ENCODE measurements around the gene BYSL.

Gene BYSL, protein sequence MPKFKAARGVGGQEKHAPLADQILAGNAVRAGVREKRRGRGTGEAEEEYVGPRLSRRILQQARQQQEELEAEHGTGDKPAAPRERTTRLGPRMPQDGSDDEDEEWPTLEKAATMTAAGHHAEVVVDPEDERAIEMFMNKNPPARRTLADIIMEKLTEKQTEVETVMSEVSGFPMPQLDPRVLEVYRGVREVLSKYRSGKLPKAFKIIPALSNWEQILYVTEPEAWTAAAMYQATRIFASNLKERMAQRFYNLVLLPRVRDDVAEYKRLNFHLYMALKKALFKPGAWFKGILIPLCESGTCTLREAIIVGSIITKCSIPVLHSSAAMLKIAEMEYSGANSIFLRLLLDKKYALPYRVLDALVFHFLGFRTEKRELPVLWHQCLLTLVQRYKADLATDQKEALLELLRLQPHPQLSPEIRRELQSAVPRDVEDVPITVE
- total RNA-seq: 2.5 to 76.0 (median 12.6) reads per million in 9 experiments

GRCh38 chr6:41920921-41921711 lies at the start of gene BYSL, which contains the start of gene MED20:
Gene BYSL, plus strand, starts transcription at chr6:41921499. Its CDS starts 64 bp downstream, at chr6:41921563.
Gene MED20, minus strand, starts transcription at chr6:41921139. Its CDS starts 121 bp downstream, at chr6:41921018.
- peak within 1 kb of the TSS; percentile 95 to 98 for H3K27ac Mint-ChIP-seq
- no peaks in the 10 kb centered on the region for H3K9me3 Mint-ChIP-seq
- H3K4me1 Mint-ChIP-seq (ENCODE audit: low read depth in 2 of 2): peaks cover 41 to 47% of the 10 kb centered on the region in 2 donors
- DNase-seq: peak; percentile 93 to 96 (median 94)
- peak within 1 kb of the TSS; percentile 97 to 98 for H3K4me3 Mint-ChIP-seq
- H3K27me3 Mint-ChIP-seq: no peaks in the 10 kb centered on the region
- H3K36me3 Mint-ChIP-seq (ENCODE audit: insufficient read depth): peaks cover 31% of the 10 kb centered on the region
- ATAC-seq (replicated peaks): peak; percentile 95

DNA sequence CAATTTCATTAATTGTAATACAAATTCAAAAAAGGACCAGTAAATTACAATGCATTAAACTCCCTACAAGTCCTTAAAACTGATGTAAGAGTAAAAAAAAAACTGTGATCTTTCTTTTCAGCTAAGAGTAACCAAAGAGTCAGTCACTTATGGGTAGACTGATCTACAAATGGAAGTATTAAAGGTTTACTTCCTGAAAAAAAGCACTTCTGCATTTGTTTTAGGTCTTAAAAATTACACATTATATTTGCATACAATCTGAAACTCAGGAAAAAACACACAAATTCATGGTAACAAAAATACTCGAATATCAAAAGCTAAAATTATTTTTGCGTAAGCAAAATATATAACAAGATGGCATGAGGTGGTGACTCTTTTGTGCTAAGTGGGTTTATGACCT lies 49.6 kb upstream of the BYSL start:
- Mint-ChIP-seq H3K4me3 (no peak overlapping the region), H3K4me1 (ENCODE audit: low read depth in 2 of 2) (no peaks in the 10 kb centered on the region), H3K36me3 (ENCODE audit: insufficient read depth) (no peaks in the 10 kb centered on the region), H3K27me3 (no peaks in the 10 kb centered on the region), H3K9me3 (no peaks in the 10 kb centered on the region), H3K27ac (no peak overlapping the region)
- ATAC-seq (replicated peaks) (no peak), DNase-seq (no peak)

GRCh38 chr6:41872147-41872546 lies 49.2 kb upstream of the BYSL start:
- H3K36me3 Mint-ChIP-seq (ENCODE audit: insufficient read depth): no peaks in the 10 kb centered on the region
- H3K27me3 Mint-ChIP-seq: no peaks in the 10 kb centered on the region
- no peak overlapping the region for H3K4me3 Mint-ChIP-seq
- no peak overlapping the region for H3K27ac Mint-ChIP-seq
- no peaks in the 10 kb centered on the region for H3K9me3 Mint-ChIP-seq
- DNase-seq: no peak
- H3K4me1 Mint-ChIP-seq (ENCODE audit: low read depth in 2 of 2): no peaks in the 10 kb centered on the region
- ATAC-seq (replicated peaks): no peak

DNA sequence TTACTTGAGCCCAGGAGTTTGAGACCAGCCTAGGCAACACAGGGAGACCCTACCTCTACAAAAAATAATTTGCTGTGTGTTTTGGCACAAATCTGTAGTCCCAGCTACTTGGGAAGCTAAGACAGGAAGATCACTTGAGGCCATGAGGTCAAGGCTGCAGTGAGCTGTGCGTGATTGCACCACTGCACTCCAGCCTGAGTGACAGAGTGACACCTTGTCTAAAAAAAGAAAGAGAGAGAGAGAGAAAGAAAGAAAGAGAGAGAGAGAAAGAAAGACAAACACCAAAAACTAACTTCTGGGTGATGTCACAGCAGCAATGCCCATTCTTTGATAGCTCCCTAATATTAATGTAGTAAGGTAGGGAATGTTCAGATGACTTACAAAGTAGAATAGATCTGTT lies 46.6 kb upstream of the BYSL start:
- ATAC-seq (replicated peaks) (no peak), DNase-seq (no peak)
- no peaks in the 10 kb centered on the region for H3K9me3 Mint-ChIP-seq
- H3K4me1 Mint-ChIP-seq (ENCODE audit: low read depth in 2 of 2): no peaks in the 10 kb centered on the region
- no peak overlapping the region for H3K4me3 Mint-ChIP-seq
- H3K27ac Mint-ChIP-seq: no peak overlapping the region
- no peaks in the 10 kb centered on the region for H3K27me3 Mint-ChIP-seq
- no peaks in the 10 kb centered on the region for H3K36me3 Mint-ChIP-seq (ENCODE audit: insufficient read depth)

GRCh38 chr6:41877051-41877680 lies 44.1 kb upstream of the BYSL start:
- Mint-ChIP-seq H3K27me3 (no peaks in the 10 kb centered on the region), H3K9me3 (no peaks in the 10 kb centered on the region), H3K4me1 (ENCODE audit: low read depth in 2 of 2) (no peaks in the 10 kb centered on the region), H3K4me3 (no peak overlapping the region), H3K36me3 (ENCODE audit: insufficient read depth) (no peaks in the 10 kb centered on the region), H3K27ac (no peak overlapping the region)
- DNase-seq (no peak), ATAC-seq (replicated peaks) (no peak)

DNA sequence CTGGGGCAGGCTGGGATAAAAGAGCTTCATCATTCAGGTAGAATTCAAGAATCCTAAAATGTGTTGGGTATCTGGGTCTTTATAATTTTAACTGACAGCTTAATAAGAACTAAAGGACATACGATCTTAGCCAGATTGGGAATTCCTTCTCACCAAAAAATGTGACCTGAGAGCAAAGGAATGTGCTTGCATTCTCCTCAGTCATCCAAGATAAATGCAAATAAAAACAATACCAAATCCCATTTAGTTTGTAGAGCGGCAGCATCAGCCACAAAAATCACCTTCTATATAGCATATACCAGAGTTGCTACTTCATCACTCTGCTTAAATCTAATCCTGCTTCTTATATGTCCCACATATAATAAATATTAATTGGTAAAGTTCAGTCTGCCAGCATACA lies 43.1 kb upstream of the BYSL start:
- DNase-seq: no peak
- Mint-ChIP-seq H3K36me3 (ENCODE audit: insufficient read depth) (no peaks in the 10 kb centered on the region), H3K4me3 (no peak overlapping the region), H3K9me3 (no peaks in the 10 kb centered on the region), H3K4me1 (ENCODE audit: low read depth in 2 of 2) (no peaks in the 10 kb centered on the region), H3K27ac (no peak overlapping the region), H3K27me3 (no peaks in the 10 kb centered on the region)
- ATAC-seq (replicated peaks): no peak

GRCh38 chr6:41878961-41879405 lies 42.3 kb upstream of the BYSL start:
- no peak for ATAC-seq (replicated peaks)
- H3K36me3 Mint-ChIP-seq (ENCODE audit: insufficient read depth): no peaks in the 10 kb centered on the region
- no peak overlapping the region for H3K27ac Mint-ChIP-seq
- no peak overlapping the region for H3K4me3 Mint-ChIP-seq
- H3K4me1 Mint-ChIP-seq (ENCODE audit: low read depth in 2 of 2): no peaks in the 10 kb centered on the region
- H3K9me3 Mint-ChIP-seq: no peaks in the 10 kb centered on the region
- DNase-seq: no peak
- H3K27me3 Mint-ChIP-seq: no peaks in the 10 kb centered on the region

DNA sequence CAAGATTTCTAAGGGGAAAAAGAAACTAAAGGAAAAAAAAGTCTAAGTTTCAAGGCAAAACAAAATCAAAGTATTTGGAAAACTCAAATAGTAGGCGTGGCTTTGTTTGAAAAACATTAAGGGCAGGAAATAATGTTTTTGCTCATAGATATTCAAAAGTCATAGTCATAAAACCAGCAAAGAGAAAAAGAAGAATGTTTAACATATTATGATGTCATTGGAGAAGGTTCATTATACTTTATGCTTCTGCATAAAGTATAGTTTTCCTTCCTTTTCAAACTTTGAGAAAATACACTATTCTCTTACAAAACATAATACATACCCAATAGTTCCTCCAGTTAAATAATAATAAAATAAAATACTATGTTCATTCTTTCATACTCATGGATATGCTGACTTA lies 39.8 kb upstream of the BYSL start:
- ATAC-seq (replicated peaks) (no peak), DNase-seq (no peak)
- no peaks in the 10 kb centered on the region for H3K36me3 Mint-ChIP-seq (ENCODE audit: insufficient read depth)
- H3K4me3 Mint-ChIP-seq: no peak overlapping the region
- H3K4me1 Mint-ChIP-seq (ENCODE audit: low read depth in 2 of 2): no peaks in the 10 kb centered on the region
- no peaks in the 10 kb centered on the region for H3K27me3 Mint-ChIP-seq
- no peaks in the 10 kb centered on the region for H3K9me3 Mint-ChIP-seq
- no peak overlapping the region for H3K27ac Mint-ChIP-seq

- Mint-ChIP-seq H3K27ac (no peak overlapping the region), H3K36me3 (ENCODE audit: insufficient read depth) (no peaks in the 10 kb centered on the region), H3K27me3 (no peaks in the 10 kb centered on the region), H3K4me3 (no peak overlapping the region), H3K9me3 (no peaks in the 10 kb centered on the region), H3K4me1 (ENCODE audit: low read depth in 2 of 2) (no peaks in the 10 kb centered on the region)
- ATAC-seq (replicated peaks): no peak
- DNase-seq: no peak
These were observed 36.3 kb upstream of the BYSL start for GRCh38 chr6:41884957-41885356.

GRCh38 chr6:41885930-41886329 lies 35.4 kb upstream of the BYSL start:
- no peaks in the 10 kb centered on the region for H3K4me1 Mint-ChIP-seq (ENCODE audit: low read depth in 2 of 2)
- no peak overlapping the region for H3K27ac Mint-ChIP-seq
- H3K36me3 Mint-ChIP-seq (ENCODE audit: insufficient read depth): no peaks in the 10 kb centered on the region
- no peak overlapping the region for H3K4me3 Mint-ChIP-seq
- no peaks in the 10 kb centered on the region for H3K9me3 Mint-ChIP-seq
- DNase-seq: no peak
- no peaks in the 10 kb centered on the region for H3K27me3 Mint-ChIP-seq
- no peak for ATAC-seq (replicated peaks)

- Mint-ChIP-seq H3K4me1 (ENCODE audit: low read depth in 2 of 2) (no peaks in the 10 kb centered on the region), H3K9me3 (no peaks in the 10 kb centered on the region), H3K4me3 (no peak overlapping the region), H3K27ac (no peak overlapping the region), H3K36me3 (ENCODE audit: insufficient read depth) (no peaks in the 10 kb centered on the region), H3K27me3 (no peaks in the 10 kb centered on the region)
- no peak for DNase-seq
- ATAC-seq (replicated peaks): no peak
These were observed 34.0 kb upstream of the BYSL start for GRCh38 chr6:41887331-41887751.

DNA sequence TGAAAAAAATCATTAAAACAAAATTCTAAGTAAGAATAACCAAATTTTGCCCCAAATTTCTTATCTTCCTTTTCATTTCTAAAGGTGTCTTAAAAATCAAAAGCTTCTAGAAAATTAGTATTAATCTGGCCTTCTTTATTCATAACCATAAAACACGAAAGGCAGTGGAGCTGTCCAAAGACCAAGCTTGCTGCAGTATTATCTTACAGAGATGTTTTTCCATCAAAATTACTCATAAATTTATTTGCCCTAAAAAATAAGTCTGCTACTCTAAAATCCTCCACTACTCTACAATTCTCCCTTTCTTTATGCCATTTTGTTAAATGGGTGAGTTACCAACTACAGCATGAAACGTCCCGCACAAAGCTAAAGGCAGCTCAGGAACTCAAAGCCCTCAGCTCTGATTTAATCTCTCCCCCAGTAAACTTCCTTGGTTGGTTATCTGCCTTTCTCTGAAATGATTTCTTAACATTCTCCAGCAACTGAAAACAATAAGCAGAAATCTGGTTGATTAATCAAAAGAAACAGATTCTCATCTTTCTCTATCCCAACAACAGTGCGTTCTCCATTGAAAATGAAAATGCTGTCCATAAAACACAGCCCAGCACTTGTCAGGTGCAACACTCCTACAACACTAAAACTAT lies 28.3 kb upstream of the BYSL start:
- Mint-ChIP-seq H3K27me3 (no peaks in the 10 kb centered on the region), H3K36me3 (ENCODE audit: insufficient read depth) (peaks cover 7% of the 10 kb centered on the region), H3K27ac (no peak overlapping the region), H3K4me3 (no peak overlapping the region), H3K9me3 (no peaks in the 10 kb centered on the region), H3K4me1 (ENCODE audit: low read depth in 2 of 2) (peaks cover 9% of the 10 kb centered on the region in 2 donors)
- DNase-seq: no peak
- no peak for ATAC-seq (replicated peaks)

Measured in effector memory CD8-positive, alpha-beta T cell (primary cell).